ENCODE results near the gene ZMIZ1. TPM values are rescaled to one million over a fixed set of nuclear protein-coding genes. Genes with fewer than 3 reads are reported as not detected.

ZMIZ1 gene
- total RNA-seq, 4 donors from 2014 or later, result 58.1 to 87.4 (median 74.2) TPM

DNA sequence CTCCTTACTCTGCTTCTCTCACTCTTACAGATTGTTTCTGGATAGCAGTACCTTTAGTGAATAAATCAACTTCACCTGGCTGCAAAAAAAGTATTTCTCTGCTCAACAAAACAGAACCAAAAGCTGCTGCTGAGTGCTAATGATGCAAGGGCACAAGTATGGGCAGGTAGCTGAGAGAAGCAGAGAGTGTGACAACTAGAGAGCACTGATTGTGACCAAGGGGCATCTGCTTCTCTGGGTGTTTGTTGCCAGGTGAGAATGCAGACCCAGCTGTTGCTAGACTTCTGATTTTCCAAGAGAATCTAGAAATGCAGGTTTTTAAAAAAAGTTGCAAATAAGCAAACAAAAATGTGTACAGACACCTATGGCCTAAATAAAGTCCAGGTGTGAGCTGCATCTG is 253.2 kb downstream of the ZMIZ1 start:
- no peak for TF ChIP-seq POLR2A (IDR thresholded peaks at IDR 0.05)
- TF ChIP-seq, protein P1, sequence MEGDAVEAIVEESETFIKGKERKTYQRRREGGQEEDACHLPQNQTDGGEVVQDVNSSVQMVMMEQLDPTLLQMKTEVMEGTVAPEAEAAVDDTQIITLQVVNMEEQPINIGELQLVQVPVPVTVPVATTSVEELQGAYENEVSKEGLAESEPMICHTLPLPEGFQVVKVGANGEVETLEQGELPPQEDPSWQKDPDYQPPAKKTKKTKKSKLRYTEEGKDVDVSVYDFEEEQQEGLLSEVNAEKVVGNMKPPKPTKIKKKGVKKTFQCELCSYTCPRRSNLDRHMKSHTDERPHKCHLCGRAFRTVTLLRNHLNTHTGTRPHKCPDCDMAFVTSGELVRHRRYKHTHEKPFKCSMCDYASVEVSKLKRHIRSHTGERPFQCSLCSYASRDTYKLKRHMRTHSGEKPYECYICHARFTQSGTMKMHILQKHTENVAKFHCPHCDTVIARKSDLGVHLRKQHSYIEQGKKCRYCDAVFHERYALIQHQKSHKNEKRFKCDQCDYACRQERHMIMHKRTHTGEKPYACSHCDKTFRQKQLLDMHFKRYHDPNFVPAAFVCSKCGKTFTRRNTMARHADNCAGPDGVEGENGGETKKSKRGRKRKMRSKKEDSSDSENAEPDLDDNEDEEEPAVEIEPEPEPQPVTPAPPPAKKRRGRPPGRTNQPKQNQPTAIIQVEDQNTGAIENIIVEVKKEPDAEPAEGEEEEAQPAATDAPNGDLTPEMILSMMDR (IDR thresholded peaks at IDR 0.05), result no peak

GRCh38 chr10:79322616-79323543 is 254.1 kb downstream of the ZMIZ1 start:
- TF ChIP-seq, protein P1 (IDR thresholded peaks at IDR 0.05), result no peak
- no peak for TF ChIP-seq POLR2A (IDR thresholded peaks at IDR 0.05)
- peak in 1 of 2 donors; percentile 79 for DNase-seq (ENCODE audit: low spot score in 2 of 2)
- intact Hi-C loops (cut with DNase I; ENCODE audit: low total_unique reads), result no loop called here
- H3K4me3 ChIP-seq (ENCODE audit: low read depth, poor library complexity, severe bottlenecking), result no peak overlapping the region
- WGBS, 2 donors, result 71 to 77% methylated on average over 15 of the region's 15 CpGs

More for the DNA sequence above, 253.2 kb downstream of the ZMIZ1 start:
- intact Hi-C loops (cut with DNase I; ENCODE audit: low total_unique reads), result no loop called here
- no peak for DNase-seq (ENCODE audit: low spot score in 2 of 2)
- H3K4me3 ChIP-seq (ENCODE audit: low read depth, poor library complexity, severe bottlenecking), result no peak overlapping the region

DNA sequence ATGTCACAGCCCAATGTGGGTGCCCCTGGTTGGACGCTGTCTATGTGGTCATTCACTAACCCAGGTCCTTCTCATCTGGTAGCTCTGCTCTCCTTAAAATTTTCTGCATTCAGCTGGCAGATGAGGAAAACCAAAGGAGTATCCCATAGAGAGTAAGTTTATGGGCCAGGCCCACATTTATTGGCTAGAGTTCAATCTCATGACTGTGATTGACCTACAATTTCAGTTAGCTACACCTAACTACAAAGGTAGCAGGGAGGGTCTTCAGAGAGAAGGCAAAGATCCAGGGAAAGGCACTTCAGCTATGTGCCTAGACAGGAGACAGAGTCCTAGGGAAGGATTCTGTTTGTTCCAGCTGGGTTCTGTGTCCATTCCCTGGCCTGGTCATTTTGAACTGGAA is 254.8 kb downstream of the ZMIZ1 start:
- intact Hi-C loops (cut with DNase I; ENCODE audit: low total_unique reads), result no loop called here
- 82 to 93% methylated on average over 1 of the region's 1 CpG for WGBS, 2 donors
- H3K4me3 ChIP-seq (ENCODE audit: low read depth, poor library complexity, severe bottlenecking), result no peak overlapping the region
- DNase-seq (ENCODE audit: low spot score in 2 of 2), result no peak
- no peak for TF ChIP-seq POLR2A (IDR thresholded peaks at IDR 0.05)
- TF ChIP-seq, protein P1 (IDR thresholded peaks at IDR 0.05), result no peak

DNA sequence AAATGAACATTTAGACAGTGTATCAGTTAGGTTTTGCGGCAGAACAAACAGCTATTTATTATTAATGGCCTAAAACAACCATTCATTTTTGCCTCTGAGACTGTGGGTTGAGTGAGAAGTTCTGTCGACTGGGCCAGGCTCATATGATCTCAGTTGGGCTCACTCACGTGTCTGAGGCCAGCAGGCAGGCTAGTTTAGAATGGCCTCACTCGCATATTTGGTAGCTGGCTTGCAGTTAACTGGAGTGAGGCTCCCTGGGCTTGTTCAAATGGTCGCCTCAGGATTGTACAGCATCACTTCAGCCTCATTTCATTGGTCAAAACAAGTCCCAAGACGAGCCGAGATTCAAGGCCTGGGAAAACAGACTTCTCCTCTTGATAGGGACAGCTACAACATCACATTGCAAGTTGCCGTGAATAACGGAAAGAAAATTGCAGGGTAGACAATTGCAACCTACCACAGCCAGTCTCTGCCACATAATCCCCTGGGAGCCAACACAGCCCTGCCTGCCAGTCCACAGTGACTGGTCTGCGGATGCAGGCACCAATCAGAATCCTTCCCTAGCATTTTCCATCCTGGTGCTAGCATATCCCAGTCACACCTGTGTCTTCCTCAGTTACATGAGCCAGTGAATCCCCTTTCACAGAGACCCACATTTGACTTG is 255.4 kb downstream of the ZMIZ1 start:
- DNase-seq (ENCODE audit: low spot score in 2 of 2), result no peak
- WGBS, 2 donors, result 86 to 88% methylated on average over 10 of the region's 10 CpGs
- intact Hi-C loops (cut with DNase I; ENCODE audit: low total_unique reads), result no loop called here
- no peak overlapping the region for H3K4me3 ChIP-seq (ENCODE audit: low read depth, poor library complexity, severe bottlenecking)
- TF ChIP-seq, protein P1 (IDR thresholded peaks at IDR 0.05), result no peak
- no peak for TF ChIP-seq POLR2A (IDR thresholded peaks at IDR 0.05)

DNA sequence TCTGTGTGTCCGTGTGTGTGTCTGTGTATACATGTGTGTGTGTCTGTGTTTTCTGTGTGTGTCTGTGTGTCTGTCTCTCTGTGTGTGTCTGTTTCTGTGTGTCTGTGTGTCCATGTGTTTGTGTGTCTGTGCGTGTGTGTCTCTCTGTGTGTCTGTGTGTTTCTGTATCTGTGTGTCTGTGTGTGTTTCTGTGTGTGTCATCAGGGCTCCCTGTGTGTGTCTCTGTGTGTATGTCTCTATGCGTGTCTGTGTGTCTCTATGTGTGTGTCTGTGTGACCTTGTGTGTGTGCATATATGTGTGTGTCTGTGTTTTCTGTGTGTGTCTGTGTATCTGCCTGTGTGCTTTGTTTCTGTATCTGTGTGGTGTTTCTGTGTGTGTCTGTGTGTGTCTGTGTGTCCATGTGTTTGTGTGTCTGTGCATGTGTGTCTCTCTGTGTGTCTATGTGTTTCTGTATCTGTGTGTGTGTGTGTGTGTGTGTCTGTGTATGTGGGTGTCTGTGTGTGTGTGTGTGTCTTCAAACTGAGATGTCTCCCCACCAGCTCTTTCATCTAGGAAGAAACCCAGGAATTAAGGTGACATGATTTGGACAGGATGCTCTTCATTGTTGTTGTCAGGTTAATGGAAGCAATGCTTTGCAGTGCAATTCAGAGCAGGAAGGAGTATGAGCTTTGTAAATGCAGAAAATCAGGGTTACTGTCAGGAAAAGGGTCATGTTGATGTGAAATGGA is 257.8 kb downstream of the ZMIZ1 start:
- intact Hi-C loops (cut with DNase I; ENCODE audit: low total_unique reads), result no loop called here
- no peak overlapping the region for H3K4me3 ChIP-seq (ENCODE audit: low read depth, poor library complexity, severe bottlenecking)
- TF ChIP-seq, protein P1 (IDR thresholded peaks at IDR 0.05), result no peak
- TF ChIP-seq POLR2A (IDR thresholded peaks at IDR 0.05), result no peak
- no peak for DNase-seq (ENCODE audit: low spot score in 2 of 2)
- 94 to 98% methylated on average over 3 of the region's 3 CpGs for WGBS, 2 donors

Data from lower leg skin (tissue), 4 donors.